HG03457 (cell line): ENCODE results near the gene ADGRG1.
"Not testable (repeated sequence)": the region's sequence is repeated elsewhere in the genome, so short reads cannot be mapped to it uniquely, and the experiment has no call there.

Experiments
- ATAC-seq: cut with Tn5 transposase; IDR thresholded peaks from one replicate; pipeline ENCODE4 v1.9.1; 2021; ENCODE audit warnings: moderate number of reproducible peaks; ENCODE audit not compliant: unreplicated experiment

The ADGRG1 gene

GRCh38 chr16:57628008-57628781, at the start of gene ADGRG1:
TSS of gene ADGRG1 (plus strand) at chr16:57628630. CDS start at chr16:57650288, 21,658 bp downstream.
- ATAC-seq, result no peak

DNA sequence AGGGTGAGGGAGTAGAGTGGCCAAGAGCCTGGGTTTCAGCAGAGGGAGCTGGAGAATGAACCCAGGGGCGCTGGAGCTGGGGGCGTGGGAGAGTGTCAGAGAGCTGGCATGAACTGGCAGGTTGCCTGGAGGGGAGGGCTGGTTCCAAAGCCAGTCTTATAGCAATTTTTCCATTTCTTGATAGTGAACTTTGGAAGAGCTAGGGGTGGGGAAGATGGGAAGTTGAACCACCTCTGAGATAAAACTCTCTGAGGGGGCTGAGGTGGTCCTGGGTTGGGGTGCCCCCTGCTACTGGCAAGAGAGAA, 49.1 kb upstream of the ADGRG1 start:
- ATAC-seq, result no peak

GRCh38 chr16:57585051-57585687, 43.3 kb upstream of the ADGRG1 start:
- ATAC-seq, result no peak

DNA sequence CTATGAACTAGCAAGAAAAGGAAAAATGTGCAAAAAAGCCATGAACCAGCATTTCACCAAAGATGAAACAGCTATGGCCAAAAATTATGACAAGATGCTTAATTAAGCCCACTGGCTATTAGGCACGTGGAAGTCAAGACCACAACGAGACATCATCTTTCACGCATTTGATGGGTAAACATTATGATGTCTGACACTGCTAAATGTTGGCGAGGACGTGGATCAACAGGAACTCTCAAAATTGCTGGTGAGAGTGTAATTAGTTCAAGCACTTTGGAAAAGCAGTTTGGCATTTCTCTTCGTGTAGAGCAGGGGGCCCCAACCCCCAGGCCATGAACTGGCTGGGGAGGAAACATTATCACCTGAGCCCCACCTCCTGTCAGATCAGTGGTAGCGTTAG, 39.6 kb upstream of the ADGRG1 start:
- no peak for ATAC-seq

DNA sequence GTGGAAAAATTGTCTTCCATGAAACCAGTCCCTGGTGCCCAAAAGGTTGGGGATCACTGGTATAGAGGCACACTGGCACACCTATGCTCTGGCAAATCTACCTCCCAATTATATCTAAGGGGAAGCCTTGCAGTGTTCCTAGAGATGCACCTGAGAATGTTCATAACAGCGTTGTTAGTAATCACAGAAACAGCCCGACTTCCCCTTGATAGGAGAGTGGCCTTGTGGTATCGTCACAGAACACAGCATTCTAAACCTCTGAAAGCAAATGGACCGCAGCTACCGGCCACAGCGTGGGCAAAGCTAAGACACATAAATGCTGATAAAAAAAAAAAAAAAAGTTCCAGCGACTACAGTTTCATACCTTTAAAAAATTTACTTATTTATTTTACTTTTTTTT, 39.1 kb upstream of the ADGRG1 start:
- ATAC-seq, result no peak

- no peak for ATAC-seq
Observed at GRCh38 chr16:57590654-57591085, 37.8 kb upstream of the ADGRG1 start.

DNA sequence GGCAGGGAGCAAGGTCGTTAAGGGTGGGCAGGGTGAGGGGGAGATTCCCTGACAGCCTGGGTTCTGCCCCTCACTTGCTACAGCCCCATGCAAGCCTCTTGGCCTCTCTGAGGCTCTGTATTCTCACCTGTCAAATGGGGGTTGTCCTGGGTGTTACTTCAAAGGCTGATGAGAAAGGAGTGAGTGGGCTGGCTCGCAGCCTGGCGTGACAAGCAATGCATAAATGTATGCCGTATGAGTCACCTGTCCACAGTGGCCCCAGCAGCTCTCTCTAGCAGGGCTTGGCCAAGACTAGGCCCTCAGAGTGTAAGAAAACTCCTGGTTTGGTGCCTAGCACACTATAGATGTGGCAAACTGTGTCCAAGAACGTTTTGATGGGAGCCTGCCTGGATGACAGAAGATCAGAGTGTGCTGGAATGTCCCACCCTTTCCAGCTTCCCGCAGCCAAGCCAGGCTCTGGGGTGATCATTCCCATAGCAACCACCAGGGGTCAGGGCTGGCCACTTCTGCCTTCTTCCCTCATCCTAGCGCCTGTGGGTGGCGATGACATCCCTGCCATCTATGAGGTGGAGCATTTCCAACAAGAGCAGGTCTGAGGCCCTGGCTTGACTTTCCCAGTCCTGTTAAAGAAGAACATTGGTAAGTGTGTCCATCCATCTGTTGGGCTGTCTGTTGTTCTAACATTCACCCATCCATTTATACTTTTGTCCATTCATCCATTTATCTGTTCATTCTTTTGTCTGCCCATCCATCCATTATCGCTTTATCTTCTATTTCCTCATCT, 37.2 kb upstream of the ADGRG1 start:
- ATAC-seq, result peak; percentile 49

DNA sequence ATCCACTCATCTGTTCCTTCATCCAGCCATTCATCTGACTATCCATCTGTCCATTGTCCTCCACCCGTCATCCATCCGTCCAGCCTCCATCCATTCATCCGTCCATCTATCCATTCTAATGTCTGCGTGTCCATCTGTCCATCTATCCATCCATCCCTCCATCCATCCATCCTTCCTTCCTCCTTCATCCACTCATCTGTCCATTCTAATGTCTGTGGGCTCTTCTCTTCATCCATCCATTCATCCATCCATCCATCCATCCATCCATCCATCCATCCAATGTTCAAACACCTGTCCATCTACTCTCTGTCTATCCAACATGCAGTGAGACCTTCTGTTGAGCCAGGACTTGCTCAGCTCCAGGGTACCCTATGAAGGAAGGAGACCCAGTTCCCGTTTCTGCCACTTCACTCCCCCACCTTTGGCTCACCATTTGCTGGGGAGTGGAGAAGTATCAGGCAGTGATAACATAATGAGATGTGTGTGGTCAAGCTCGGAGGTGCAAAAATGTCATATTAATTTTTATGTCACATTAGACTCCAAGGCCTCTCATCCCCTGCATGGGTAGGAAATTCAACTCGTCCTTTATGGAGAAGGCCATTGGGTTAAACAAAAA, 36.5 kb upstream of the ADGRG1 start:
- no peak for ATAC-seq

DNA sequence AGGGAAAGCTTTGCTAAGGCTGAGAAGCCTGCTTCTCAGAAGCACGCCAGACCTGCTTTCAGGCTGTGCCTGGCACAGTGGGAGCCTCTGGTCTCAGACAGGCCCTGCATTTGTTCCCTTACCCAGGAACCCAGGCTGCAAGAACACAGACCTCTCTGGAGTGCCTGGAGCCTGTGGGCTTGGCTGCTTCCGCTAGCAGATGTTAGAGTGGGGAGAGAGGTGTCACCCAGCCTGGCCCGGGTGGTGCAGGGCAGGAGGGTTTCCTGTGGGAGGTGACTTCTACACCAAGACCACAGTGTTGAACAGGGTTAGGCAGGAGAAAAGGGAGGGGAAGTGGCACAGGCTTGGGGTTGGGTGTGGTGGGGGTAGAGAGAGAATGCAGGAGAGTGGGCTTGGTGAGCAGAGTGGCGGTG, 35.8 kb upstream of the ADGRG1 start:
- no peak for ATAC-seq

GRCh38 chr16:57593021-57593420, 35.4 kb upstream of the ADGRG1 start:
- ATAC-seq, result no peak

GRCh38 chr16:57593990-57594389, 34.4 kb upstream of the ADGRG1 start:
- ATAC-seq, result no peak

DNA sequence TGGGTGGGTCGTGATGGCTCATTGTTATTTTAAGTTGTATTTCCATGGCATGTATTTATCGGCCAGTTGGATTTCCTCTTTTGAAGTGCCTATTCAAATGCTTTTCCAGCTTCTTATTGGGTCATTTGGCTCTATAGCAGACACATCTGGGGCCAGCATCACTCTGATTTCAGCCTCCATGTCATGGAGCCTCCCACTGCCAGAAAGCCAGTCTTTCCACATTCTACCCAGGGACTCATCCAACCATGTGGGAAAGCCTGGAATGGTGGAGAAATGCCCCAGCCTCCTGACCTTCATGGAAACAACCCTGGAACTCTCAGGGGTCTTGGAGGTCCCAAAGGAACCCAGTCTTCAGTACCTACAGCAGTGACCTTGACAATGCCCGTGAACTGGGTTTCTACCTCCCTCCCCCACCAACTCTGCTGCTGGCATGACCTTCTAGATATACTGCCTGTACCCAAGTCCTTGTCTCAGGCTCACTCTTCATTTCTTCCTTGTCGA, 33.8 kb upstream of the ADGRG1 start:
- no peak for ATAC-seq

- not testable (repeated sequence) for ATAC-seq
Observed at GRCh38 chr16:57596234-57596633, 32.2 kb upstream of the ADGRG1 start.

GRCh38 chr16:57598437-57598836, 30.0 kb upstream of the ADGRG1 start:
- no peak for ATAC-seq

GRCh38 chr16:57600048-57600835, 28.2 kb upstream of the ADGRG1 start:
- ATAC-seq, result no peak

- no peak for ATAC-seq
Observed at GRCh38 chr16:57600952-57601580, 27.4 kb upstream of the ADGRG1 start.

GRCh38 chr16:57601801-57602478, 26.5 kb upstream of the ADGRG1 start:
- peak; percentile 73 for ATAC-seq

DNA sequence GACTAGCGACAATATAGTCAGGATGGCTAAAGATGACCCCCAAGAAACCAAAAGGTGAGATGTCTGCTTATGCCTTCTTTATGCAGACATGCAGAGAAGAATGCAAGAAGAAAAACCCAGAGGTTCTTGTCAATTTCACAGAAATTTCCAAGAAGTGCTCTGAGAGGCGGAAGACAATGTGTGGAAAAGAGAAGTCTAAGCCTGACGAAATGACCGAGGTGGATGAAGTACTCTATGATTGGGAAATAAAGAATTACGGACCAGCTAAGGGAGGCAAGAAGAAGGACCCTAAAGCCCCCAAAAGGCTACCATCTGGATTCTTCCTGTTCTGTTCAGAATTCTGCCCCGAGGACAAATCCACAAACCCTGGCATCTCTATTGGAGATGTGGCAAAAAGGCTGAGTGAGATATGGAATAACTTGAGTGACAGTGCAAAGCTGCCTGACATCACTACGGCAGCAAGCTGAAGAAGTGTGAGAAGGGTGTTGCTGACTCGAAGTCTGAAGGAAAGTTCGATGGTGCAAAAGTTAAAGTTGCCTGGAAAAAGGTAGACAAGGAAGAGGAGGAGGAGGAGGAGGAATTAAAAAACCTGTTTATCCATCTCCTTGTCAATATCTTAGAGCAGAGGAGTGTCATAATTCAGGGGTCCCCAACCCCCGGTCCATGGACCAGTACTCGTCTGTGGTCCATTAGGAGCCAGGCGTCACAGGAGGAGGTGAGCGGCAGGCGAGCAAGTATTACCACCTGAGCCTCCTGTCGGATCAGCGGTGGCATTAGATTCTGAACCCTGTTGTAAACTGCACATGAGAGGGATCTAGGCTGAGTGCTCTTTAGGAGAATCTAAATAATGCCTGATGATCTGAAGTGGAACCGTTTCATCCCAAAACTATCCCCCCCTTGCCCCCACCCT, 25.1 kb upstream of the ADGRG1 start:
- ATAC-seq, result no peak
